Measurements from ENCODE around the gene GNA12.

GRCh38 chr7:2803755-2804154 lies 40.4 kb downstream of the GNA12 start:
- no peak for TF ChIP-seq CTCF (IDR thresholded peaks at IDR 0.05)
- no peak for TF ChIP-seq EZH2phosphoT487 (IDR thresholded peaks at IDR 0.05)
- no peak for TF ChIP-seq EZH2 (IDR thresholded peaks at IDR 0.05)

Data from neural progenitor cell (in vitro differentiated cells).